ENCODE data around the gene SSU72. TPM values are rescaled to one million over a fixed set of nuclear protein-coding genes. Genes with fewer than 3 reads are reported as not detected.
"Not testable (repeated sequence)": the region's sequence is repeated elsewhere in the genome, so short reads cannot be mapped to it uniquely, and the experiment has no call there.

SSU72 gene
- polyA plus RNA-seq, 10 donors: 80.9 to 98.9 (median 86.8) TPM

GRCh38 chr1:1562556-1563195, 12.0 kb downstream of the SSU72 start:
- DNase-seq: no peak

GRCh38 chr1:1561801-1562470, 12.7 kb downstream of the SSU72 start:
- DNase-seq: no peak

GRCh38 chr1:1560178-1560577, 14.5 kb downstream of the SSU72 start:
- DNase-seq: no peak

- DNase-seq: no peak
These were observed 15.6 kb downstream of the SSU72 start for GRCh38 chr1:1559066-1559465.

- DNase-seq: no peak
These were observed 16.1 kb downstream of the SSU72 start for GRCh38 chr1:1558591-1558990.

- not testable (repeated sequence) for DNase-seq
These were observed 17.0 kb downstream of the SSU72 start for GRCh38 chr1:1557688-1558087.

GRCh38 chr1:1556961-1557360, 17.7 kb downstream of the SSU72 start:
- not testable (repeated sequence) for DNase-seq

GRCh38 chr1:1556505-1556904, 18.2 kb downstream of the SSU72 start:
- no peak for DNase-seq

- no peak for DNase-seq
These were observed 19.4 kb downstream of the SSU72 start for GRCh38 chr1:1554926-1555915.

GRCh38 chr1:1554550-1554925, 20.1 kb downstream of the SSU72 start:
- no peak for DNase-seq

GRCh38 chr1:1553821-1554494, 20.7 kb downstream of the SSU72 start:
- no peak for DNase-seq

GRCh38 chr1:1552263-1552639, 22.4 kb downstream of the SSU72 start:
- no peak for DNase-seq

GRCh38 chr1:1551524-1552262, 23.0 kb downstream of the SSU72 start:
- DNase-seq: no peak

- peak in 1 of 3 donors; percentile 67 for DNase-seq
These were observed 23.9 kb downstream of the SSU72 start for GRCh38 chr1:1550591-1551432.

GRCh38 chr1:1550087-1550486, 24.6 kb downstream of the SSU72 start:
- DNase-seq: no peak

- no peak for DNase-seq
These were observed 26.1 kb downstream of the SSU72 start for GRCh38 chr1:1548591-1548990.

- no peak for DNase-seq
These were observed 27.2 kb downstream of the SSU72 start for GRCh38 chr1:1547476-1547875.

- no peak for DNase-seq
These were observed 27.7 kb downstream of the SSU72 start for GRCh38 chr1:1547011-1547410.

- DNase-seq: no peak
These were observed 28.5 kb downstream of the SSU72 start for GRCh38 chr1:1545946-1546737.
